ENCODE results near the gene OXER1. TPM values are rescaled to one million over a fixed set of nuclear protein-coding genes. Genes with fewer than 3 reads are reported as not detected.

Gene OXER1
- total RNA-seq, 1 donor from 2014 or later, result not detected

DNA sequence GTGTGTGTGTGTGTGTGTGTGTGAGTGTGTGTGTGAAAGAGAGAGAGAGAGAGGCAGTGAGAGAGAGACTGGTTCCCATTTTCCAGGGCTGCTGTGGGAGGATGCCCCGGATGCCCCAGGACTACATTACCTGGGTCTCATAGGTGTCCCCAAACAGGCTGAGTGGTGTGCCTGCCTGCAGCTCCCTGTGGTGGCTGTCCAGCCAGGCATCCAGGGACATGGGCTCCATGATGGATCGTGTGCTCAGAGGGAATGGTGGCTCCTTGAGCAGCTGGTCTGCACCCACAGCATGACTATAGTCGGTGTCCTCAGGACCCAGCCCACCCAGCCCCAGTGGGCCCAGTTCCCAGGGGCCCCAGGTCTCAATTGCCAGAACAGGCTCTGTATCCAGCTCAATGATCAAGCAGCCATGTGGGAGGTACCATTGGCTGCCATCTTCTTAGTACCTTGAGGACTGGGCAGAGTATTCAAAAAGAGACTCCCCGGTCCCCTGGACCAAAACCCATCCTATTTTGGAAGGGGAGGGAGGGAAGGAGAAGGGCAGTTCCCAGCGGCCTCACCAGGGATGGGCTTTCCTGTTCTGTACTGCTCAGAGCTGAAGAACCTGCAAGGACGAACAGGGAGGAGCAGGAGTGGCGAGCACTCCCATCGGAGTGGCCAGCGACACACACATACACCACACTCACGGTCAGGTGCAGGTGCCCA is 5.8 kb upstream of the OXER1 start:
- no peak for DNase-seq

DNA sequence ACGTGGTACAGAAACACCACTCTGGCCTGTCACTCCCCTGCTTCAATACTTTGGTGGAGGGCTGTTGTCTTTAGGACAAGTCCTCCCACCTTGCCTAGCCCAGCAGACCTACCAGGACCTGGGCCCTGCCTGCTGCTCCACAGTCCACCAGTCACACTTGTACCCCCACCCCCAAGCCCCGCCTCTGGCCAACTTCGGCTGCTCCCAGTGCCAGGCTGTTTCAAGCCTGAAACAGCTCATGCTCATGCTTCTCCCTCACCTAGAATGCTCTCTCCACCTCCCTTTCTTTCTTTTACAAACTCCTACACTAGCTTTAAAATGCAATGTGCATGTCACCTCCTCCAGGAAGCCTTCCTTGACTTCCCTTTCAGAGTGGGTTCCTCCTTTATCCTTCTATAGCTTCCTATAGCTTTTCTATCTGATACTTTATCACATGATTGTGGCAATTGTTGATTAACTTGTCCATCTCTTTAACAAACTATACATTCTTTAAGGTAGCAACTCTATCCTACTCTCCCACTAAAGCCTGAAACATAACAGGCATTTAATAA is 4.8 kb upstream of the OXER1 start:
- no peak for DNase-seq

DNA sequence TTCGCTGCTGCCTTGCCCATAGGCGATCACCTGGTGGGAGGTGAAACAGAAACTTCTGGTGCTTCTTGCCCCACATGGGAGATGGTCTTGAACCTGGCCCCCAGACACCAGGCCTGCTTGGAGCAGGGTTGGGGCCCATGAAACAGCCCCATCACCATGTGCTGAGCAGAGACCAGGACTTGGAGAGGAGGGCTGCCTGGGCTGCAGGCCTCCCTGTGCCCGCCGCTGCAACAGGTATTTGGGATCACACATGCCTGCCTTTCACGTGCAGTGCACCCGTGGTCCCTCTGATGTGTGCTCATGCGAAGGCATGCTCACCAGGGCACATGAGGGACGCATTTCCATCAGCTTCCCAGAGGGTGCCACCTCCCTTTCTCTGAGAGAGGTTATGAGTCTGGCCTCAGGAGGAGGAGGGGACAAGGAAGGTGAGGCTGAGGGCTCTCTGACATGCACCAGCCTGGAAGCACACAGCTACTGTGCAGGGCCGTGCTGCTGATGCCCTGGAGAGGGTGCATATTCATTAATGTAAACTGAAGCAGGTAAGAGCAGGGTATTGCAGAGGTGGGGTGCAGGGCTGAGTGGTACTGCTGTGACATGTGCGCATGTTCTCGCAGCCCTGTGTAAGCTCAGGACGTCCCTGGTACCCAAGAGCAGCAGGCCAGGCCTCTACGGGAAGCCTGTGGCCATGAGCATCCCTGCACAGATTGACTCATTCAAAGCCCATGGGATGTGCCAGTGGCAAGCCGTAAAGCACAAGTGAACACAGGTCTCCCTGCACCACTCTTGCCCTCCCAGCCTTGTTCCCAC is 4.2 kb upstream of the OXER1 start:
- no peak for DNase-seq

DNA sequence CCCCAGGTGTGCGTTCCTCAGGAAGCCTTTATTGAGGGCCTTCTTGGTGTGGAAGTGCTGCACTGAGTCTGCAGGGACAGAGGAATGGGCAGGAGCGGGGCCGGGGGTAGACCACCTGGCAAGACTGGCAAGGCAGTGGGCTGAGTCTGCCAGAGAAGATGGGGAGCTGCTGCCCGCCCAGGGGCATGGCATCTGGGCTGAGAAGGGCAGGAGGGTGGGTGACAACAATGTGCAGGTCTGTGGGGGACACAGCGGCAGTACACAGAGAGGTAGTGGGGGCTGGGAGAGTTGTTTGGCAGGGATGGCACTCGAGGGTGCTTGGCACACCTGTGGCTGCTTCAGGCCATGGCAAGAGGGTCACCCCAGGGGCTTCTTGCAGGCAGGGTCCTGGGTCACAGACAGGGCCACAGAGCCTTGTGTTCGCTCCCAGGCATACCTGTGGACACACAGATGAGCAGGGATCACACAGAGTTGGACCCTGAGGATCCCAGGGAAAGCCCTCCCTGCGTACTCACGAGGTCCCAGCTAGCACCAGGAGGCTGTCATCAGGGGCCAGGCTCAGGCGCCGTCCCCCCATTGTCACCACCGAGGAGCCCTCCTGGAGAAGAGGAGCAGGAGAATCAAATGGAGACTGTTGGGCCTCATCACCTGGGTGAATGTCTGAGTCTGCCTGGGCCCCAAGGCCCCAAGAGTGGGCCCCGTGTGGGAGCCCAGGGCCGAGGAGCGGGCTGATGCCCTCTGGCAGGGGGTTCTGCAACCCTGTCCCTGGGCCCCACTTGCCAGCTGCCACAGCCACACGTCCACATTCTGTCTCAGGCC is 3.4 kb upstream of the OXER1 start:
- DNase-seq, result no peak

DNA sequence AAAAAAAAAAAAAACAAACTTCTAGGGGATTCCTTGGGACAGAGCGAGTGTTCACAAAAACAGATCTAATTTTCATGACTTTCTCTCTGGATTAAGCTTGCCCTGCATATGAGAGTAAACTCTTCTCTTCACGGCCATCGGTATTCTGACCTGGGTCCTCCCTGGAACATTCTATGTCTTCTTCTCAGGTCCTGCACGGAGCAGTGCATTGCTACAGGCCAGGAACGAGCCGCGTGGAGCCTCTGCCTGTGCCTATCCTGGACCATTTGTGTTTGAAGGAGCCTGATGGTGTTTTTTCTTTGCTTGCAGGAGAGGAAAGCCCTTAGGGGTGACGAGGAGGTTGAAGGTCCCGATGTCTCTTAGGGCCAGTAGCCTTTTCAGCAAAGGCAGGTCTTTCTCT is 1.8 kb upstream of the OXER1 start:
- no peak for DNase-seq

DNA sequence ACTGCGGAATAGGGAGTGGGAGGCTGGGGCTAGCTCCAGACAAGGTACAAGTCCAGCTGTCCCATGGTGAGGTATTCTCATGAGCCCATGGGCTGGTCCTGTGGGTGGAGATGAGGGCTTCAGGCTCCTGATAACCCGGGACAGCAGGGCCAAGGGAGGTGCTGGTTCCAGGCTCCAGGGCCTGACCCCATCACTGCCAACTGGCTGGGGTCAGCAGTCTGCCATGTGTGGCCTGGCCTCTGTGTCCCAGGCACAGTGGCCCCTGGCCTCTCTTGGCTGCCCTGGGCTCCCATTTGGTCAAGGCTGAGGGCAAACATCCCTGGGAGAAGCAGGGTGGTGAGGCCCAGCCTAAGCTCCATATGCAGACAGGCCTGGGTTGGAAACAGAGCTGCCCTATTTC is 966 bp upstream of the OXER1 start:
- no peak for DNase-seq

DNA sequence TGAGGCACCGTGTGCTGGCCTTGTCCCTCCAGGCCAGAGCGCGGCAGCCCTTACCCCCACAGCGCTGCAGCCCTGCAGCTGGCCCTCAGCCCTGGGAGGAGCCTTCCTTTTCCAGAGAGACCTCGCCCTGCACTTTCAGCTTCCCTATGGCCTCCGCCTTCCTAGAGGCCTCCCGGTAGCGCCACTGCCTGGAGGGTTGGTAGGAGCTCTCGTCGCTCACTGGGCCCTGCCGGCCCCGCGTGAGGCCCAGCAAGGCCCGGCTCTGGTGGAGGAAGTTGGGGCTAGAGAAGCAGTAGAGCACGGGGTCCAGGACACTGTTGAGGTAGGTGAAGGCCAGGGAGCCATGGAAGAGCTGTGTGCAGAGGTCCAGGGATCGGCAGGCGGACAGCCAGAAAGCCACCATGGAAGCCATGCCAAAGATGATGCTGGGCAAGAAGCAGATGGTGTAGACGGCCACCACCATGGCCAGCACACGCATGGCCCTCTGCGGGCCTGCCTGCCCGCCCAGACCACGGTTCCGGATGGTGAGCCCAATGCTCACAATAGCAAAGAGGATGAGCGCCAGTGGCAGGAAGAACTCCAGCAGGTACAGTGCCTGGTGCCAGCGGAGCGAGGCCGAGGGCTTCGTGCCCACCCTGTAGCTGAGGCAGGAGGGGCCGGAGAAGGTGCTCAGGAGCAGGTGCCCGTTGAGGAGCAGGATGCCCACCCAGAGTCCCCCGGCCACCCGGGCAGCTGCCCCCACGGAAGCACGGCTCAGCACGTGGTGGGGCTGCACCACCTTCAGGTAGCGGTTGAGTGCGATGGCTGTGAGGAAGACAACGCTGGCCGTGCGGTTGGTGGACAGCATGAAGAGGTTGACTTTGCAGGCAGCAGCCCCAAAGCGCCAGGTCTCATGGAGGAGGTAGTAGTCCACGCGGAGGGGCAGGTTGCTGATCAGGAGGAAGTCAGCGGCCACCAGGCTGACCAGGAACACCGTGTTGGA is 821 bp downstream of the OXER1 start:
- DNase-seq, result no peak

DNA sequence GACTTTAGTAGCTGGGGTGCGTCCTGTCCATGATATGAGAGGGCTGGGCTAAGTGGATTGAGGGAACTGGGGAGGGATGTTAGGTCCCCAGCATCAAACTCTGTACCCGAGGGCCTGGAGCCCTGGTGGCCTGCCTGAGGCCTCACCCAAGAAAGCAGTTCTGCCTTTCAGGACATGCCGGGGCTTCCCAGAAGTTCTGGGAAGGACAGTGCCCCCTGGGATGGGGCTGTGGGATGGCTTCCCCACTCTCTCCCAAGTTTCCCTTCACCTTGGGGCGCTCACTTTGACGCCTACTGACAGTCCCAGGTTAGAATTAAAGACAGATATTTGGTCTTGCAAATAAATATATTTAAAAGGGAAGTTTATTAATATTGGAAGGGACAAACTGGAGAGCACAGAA is 1.8 kb downstream of the OXER1 start:
- DNase-seq, result no peak

DNA sequence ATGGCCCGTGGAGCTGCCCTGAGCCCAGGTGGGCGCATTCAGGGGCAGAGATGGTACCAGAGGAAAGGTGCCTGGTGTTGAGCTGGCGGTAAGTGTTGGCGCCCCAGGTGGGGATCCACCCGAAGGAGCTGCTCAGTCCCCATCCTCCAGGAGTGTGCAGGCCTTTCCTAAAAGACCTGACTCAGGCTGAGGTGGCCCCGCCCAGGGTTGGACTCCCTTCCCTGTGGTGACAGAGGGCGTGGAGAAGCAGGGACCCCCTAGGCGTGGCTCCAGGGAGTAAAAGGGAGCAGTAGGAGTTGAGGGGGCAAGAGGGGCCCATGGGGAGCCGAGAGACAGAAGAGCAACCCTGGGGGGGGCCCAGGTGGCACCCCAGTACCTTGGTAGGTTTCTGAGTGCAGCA is 2.4 kb downstream of the OXER1 start:
- DNase-seq, result no peak

DNA sequence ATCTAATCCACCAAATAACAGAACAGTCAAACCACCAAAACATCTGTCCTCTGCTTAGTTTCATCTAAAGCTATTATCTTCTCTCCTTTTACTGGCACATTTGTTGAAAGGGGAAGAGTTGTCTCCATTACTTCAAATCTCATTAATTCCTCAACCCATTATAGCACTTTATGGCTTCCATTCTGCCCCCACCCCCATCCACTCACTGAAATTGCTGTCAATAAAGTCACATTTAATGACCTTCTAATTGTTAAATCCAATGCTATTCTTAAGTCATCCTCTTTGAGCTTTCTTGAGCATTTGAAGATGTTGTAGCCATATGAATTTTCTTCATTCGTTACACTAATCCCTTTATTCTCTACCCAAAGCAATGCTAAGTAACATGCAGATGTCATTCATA is 5.2 kb downstream of the OXER1 start:
- DNase-seq, result no peak

DNA sequence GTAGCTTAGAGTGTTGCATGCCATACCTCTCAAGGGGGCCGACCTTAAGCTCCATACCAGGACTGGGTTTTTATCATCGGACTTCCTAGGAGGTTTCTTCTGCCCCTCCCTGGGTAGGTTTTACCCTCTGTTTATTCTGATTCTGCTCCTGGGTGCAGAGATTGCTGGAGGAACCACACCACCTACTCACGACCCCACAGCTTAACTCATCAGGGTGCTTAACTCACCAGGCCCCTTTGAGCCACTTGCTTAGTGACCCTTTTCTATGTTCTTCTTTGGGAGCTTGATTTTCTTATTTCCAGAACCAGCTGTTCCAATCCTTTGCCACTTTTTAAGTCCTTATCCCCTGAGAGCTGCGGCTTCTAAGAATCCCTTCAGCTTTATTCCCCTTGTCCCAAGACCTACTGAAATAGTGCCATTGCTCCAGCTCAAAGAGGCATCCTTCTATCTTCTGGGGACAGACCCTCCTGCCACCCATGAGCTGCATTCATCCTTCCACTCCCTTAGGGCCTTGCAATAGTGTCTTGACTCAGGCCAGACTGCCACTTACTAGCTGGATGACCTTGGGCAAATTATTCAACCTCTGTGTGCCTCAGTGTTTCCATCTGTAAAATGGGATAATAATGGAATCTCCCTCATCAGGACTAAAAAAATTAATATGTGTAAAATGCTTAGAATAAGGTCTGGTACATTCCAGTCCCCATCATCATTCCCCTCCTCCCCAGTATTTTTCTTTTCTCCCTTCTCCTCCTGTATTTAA is 5.8 kb downstream of the OXER1 start:
- DNase-seq, result no peak

DNA sequence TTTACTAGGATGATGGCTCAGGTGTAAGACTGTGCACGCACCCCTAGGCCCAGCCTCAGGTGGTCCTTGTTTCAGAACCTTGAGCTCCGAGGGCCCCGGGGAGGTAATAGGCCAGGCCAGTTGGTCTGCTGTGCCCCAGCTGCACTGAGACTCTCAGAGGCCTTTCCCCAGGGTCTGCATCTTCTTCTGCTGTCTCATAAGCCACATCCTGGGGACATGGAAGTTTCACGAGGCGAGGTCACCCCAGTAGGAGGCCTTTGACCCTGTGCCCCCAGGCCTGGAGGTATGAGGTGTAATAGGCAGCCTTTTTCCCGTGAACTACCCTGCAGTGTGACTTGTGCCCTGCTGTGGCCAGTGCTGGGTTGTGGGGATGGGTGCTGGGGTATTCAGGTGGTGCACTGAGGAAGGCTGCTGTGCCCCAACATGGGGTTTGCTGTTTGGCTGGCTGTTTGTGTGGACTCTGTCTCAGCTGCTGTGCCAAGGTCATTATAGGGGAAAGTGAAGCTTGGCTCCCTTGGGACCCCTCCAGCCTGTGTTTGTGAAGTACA is 6.9 kb downstream of the OXER1 start:
- DNase-seq, result no peak

DNA sequence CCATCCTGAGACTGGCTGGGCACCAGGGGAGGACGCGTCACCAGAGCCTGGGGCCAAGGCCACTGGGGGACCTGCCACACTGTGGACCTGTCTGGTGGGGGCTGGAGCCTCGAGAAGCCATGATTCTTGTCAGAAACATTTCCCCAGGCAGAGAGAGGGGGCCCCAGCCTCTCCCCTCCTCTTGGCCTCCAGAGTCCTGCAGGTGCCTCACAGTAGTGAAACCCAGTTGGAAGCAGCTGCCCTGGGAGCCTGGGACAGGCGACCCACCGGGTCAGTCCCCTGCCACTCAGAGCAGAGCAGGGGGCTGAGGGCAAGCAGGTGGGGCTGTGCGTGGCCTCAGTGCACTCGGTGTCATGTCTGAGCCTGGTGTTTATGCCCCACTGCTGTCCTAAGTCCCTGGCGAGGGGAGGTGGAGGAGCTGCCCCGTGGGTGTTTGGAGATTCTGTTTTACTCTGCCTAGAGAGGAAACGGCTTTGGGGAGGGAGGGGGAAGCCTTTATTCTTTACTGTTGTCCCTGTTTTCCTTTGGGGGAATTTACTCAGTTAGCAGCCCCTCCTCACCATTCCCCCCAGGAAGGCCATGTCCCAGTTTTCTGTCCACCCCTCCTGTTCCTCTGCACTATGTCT is 7.7 kb downstream of the OXER1 start:
- DNase-seq, result no peak

DNA sequence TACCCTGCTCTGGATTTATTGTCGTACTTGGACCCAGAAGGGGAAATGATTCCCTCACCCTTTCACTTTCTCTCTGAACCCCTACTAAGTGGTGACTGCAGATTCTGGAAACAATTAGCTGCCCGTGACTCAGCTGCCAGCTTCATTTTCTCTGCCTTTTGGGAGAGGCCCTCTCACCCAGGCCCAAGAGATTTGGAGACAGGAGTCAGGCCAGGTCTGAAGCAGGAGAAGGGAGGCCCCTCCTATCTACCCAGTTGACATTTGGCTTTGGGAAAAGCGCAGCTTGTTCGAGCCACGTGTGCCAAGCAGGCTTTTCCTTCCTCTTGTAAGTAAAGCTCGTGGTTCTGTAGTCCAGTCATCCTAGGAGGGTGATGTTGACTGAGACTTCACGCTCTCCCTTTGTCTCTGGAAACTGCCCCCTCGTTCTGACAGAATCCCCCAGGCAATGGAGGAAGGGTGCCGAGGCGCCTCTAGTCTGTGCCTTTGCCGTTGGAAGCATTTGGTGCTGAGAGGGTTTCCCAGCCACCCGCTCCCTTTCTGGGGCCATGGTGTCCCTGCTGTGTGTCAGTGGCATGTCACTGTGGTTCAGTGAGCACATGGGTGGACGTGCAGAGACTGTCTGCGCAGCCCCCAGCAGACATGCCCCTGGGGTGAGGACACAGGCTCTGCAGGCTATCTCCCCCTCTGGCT is 8.6 kb downstream of the OXER1 start:
- DNase-seq, result no peak

DNA sequence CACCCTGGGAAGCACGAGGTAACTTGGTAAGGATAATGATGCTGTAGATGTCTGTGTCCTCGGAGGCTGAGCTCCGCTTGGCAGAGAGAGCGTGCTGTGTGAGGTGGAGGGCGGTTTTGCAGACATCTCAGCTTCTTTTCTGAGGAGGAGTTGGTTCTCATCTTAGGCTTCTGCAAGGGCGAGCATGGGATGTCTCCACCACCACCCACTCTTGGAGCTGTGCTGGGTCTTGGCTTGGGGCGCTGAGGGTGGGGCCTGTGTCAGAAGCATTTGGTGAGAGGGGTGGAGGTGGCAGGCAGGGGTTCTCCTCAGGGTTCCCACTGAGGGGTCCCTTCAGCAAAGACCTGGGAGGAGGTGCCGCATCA is 9.2 kb downstream of the OXER1 start:
- no peak for DNase-seq

DNA sequence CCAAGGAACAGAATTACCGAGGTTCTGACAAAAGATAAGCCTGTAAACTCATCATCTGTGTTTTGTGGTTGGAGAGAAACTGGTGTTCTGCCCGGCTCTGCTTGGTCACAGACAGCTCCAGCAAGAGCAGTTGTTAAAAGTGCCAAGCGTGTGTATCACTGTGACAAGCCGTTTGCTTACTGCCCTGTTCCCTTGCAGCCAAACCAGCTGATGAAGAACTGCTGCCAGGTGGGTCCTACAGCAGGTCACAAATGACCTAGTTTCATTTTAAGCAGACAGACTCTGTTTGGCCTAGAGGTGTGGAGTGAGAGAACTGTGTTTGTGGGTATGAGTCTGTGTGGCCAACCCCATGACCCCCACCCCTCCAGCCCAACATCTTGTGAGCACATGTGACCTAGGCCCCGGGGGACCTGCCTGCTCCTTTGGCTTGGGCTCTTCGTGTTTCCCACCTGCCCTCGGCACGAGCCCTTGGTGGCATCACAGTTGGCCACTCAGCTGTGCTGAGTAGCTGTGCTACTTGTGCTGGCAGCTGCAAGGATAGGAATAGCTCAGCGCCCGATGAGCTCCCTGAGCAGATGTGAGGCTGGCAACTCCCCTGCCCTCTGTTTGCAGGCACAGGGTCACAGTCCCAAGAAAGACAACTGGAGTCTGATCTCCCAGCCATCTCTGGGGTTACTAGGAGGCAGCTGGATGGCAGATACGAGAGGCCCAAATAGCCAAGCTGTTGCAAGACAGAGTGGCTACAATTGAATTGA is 9.7 kb downstream of the OXER1 start:
- DNase-seq, result peak; percentile 59

DNA sequence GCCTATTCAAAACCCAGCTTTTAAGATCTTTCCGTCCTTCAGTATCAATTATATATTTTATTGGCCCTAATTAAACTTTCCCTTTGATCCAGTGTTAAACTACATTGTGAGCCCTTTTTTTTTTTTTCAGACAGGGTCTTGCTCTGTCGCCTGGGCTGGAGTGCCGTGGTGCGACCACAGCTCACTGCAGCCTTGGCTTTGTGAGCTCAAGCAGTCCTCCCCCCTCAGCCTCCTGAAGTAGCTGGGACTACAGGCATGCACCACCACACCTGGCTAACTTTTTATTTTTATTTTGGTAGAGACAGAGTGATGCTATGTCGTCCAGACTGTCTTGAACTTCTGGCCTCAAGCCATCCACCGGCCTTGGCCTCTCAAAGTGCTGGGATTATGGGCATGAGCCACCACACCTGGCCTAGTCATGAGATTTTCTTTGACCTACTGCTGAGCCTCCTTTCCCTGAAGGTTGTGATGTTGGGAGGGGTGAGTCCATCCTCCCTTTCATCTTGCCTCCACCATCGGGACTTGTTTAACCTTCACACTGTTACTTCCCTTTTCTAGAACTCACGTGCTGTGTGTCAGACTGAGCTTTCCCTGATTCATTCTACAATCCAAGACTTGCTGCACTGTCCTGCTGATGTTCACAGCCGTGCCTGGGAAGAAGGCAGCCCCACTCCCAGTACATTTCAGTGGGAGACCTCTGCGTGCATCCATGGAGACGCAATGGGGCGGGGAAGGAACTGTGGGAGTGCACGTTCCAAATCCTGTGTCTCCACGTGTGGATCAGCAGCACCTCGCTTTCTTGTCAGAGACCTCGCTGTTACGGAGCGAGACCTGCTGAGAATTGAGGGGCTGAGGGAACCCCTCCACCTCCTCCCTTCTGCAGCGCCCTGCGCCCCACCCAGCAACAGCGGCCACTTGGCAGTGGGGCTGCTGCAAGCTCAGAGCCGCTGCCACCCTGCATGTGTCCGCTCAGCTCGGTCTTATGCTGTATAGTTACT is 10.8 kb downstream of the OXER1 start:
- no peak for DNase-seq
